ENCODE data around the gene NT5C3A. TPM values are rescaled to one million over a fixed set of nuclear protein-coding genes. Genes with fewer than 3 reads are reported as not detected.

The NT5C3A gene
- total and polyA plus RNA-seq, 2 of the 13 experiments (the other 11 are each of a cell fraction or from before 2014, with no cell fraction given) = 16.9 to 34.0 TPM

- WGBS (ENCODE audit: low lambda C conversion rate) = 98% methylated on average over 1 of the region's 1 CpG
- no peaks in the 10 kb centered on the region for H4K20me1 ChIP-seq (ENCODE audit: insufficient read depth, low read length)
- peaks cover 46% of the 10 kb centered on the region for H3K4me1 ChIP-seq (ENCODE audit: insufficient read depth, low read length)
- H3K9me3 ChIP-seq (ENCODE audit: low read length) = no peaks in the 10 kb centered on the region
- BruUV-seq (replicated peaks) = TSS peak; percentile 10
- ChIA-PET POLR2A (interaction anchor here (1.1 kb wide), 1 partner anchor 92 kb away, joined by 3 read pairs; no protein-coding TSS in a partner anchor), CTCF (ENCODE audit: low intra/inter-chr PET ratio, low total read pairs) (no interaction called here)
- in situ Hi-C loops (cut with HindIII; ENCODE audit: extremely low pct_ligation_motif_present, low pct_unique_long_range_greater_than_20kb) = no loop called here
- H3K79me2 ChIP-seq (ENCODE audit: insufficient read depth, low read length) = peaks cover 92% of the 10 kb centered on the region
- no peak overlapping the region for H3K27ac ChIP-seq (ENCODE audit: extremely low read length, insufficient read depth, low read length)
- FAIRE-seq (no peak), DNase-seq (ENCODE audit: low spot score) (no peak), ATAC-seq (no peak)
- H3K4me2 ChIP-seq (ENCODE audit: low read depth, low read length) = no peak overlapping the region
- H3K27me3 ChIP-seq (ENCODE audit: control insufficient read depth in 1 of 2, insufficient read depth in 2 of 2, low read length in 2 of 2) = no peaks in the 10 kb centered on the region; a peak in 1 of 5 replicates
- intact Hi-C loops (cut with micrococcal nuclease; ENCODE audit: unreplicated experiment) = loop anchor here (10.0 kb wide), 1 partner anchor 154 kb away; the partner anchor contains the start of gene KBTBD2
- H3K9ac ChIP-seq (ENCODE audit: insufficient read depth, low read depth, low read length) = no peak overlapping the region
- H3K36me3 ChIP-seq (replicated peaks in 1 of 2; ENCODE audit: control insufficient read depth in 1 of 2, insufficient read depth in 2 of 2, low read length in 2 of 2) = no peaks in the 10 kb centered on the region
- no peak overlapping the region for H3K4me3 ChIP-seq (replicated peaks in 1 of 3; ENCODE audit: insufficient read depth in 1 of 3, low read depth in 2 of 3, low read length in 3 of 3)
- TF ChIP-seq ATF7 (IDR thresholded peaks at IDR 0.05) (0 out of 2 replicates have a peak, but pooled peaks have one; percentile 18), ATF7 (CRISPR knock-in tag; IDR thresholded peaks at IDR 0.05) (no peak), RARA (CRISPR knock-in tag; IDR thresholded peaks at IDR 0.05) (no peak)
- no peak overlapping the region for H2AFZ ChIP-seq (ENCODE audit: low read length)
These were observed 13.9 kb downstream of the NT5C3A start for GRCh38 chr7:33048704-33049103.

- BruUV-seq (replicated peaks) = no TSS peak
- H3K9ac ChIP-seq (ENCODE audit: insufficient read depth, low read depth, low read length) = no peak overlapping the region
- no peaks in the 10 kb centered on the region; a peak in 1 of 5 replicates for H3K27me3 ChIP-seq (ENCODE audit: control insufficient read depth in 1 of 2, insufficient read depth in 2 of 2, low read length in 2 of 2)
- H2AFZ ChIP-seq (ENCODE audit: low read length) = no peak overlapping the region
- ATAC-seq (no peak), FAIRE-seq (no peak), DNase-seq (ENCODE audit: low spot score) (no peak)
- intact Hi-C loops (cut with micrococcal nuclease; ENCODE audit: unreplicated experiment) = loop anchor here (10.0 kb wide), 1 partner anchor 153 kb away; the partner anchor contains the start of gene KBTBD2
- no peak overlapping the region for H3K4me2 ChIP-seq (ENCODE audit: low read depth, low read length)
- ChIA-PET POLR2A (no interaction called here), CTCF (ENCODE audit: low intra/inter-chr PET ratio, low total read pairs) (no interaction called here)
- no peaks in the 10 kb centered on the region for H4K20me1 ChIP-seq (ENCODE audit: insufficient read depth, low read length)
- 94% methylated on average over 3 of the region's 3 CpGs for WGBS (ENCODE audit: low lambda C conversion rate)
- no peaks in the 10 kb centered on the region for H3K9me3 ChIP-seq (ENCODE audit: low read length)
- in situ Hi-C loops (cut with HindIII; ENCODE audit: extremely low pct_ligation_motif_present, low pct_unique_long_range_greater_than_20kb) = no loop called here
- H3K79me2 ChIP-seq (ENCODE audit: insufficient read depth, low read length) = peaks cover 92% of the 10 kb centered on the region
- H3K27ac ChIP-seq (ENCODE audit: extremely low read length, insufficient read depth, low read length) = no peak overlapping the region
- TF ChIP-seq ZFY (CRISPR knock-in tag; IDR thresholded peaks at IDR 0.05) (no peak), ZBTB20 (CRISPR knock-in tag; IDR thresholded peaks at IDR 0.05; ENCODE audit: borderline replicate concordance, low read depth) (no peak), SMARCC2 (IDR thresholded peaks at IDR 0.05) (no peak), BRCA1 (CRISPR knock-in tag; IDR thresholded peaks at IDR 0.05) (no peak), ZSCAN20 (CRISPR knock-in tag; IDR thresholded peaks at IDR 0.05; ENCODE audit: borderline replicate concordance) (no peak), TBX3 (IDR thresholded peaks at IDR 0.05; ENCODE audit: borderline replicate concordance) (no peak), PCBP1 (IDR thresholded peaks at IDR 0.05; ENCODE audit: borderline replicate concordance, low read depth, low read length) (no peak), ZFP36 (IDR thresholded peaks at IDR 0.05; ENCODE audit: borderline replicate concordance, low read depth, low read length, partially characterized antibody) (no peak)
- TF ChIP-seq, protein P1, sequence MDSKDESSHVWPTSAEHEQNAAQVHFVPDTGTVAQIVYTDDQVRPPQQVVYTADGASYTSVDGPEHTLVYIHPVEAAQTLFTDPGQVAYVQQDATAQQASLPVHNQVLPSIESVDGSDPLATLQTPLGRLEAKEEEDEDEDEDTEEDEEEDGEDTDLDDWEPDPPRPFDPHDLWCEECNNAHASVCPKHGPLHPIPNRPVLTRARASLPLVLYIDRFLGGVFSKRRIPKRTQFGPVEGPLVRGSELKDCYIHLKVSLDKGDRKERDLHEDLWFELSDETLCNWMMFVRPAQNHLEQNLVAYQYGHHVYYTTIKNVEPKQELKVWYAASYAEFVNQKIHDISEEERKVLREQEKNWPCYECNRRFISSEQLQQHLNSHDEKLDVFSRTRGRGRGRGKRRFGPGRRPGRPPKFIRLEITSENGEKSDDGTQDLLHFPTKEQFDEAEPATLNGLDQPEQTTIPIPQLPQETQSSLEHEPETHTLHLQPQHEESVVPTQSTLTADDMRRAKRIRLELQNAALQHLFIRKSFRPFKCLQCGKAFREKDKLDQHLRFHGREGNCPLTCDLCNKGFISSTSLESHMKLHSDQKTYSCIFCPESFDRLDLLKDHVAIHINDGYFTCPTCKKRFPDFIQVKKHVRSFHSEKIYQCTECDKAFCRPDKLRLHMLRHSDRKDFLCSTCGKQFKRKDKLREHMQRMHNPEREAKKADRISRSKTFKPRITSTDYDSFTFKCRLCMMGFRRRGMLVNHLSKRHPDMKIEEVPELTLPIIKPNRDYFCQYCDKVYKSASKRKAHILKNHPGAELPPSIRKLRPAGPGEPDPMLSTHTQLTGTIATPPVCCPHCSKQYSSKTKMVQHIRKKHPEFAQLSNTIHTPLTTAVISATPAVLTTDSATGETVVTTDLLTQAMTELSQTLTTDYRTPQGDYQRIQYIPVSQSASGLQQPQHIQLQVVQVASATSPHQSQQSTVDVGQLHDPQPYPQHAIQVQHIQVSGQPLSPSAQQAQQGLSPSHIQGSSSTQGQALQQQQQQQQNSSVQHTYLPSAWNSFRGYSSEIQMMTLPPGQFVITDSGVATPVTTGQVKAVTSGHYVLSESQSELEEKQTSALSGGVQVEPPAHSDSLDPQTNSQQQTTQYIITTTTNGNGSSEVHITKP (CRISPR knock-in tag; IDR thresholded peaks at IDR 0.05; ENCODE audit: low read depth) = no peak
- H3K4me1 ChIP-seq (ENCODE audit: insufficient read depth, low read length) = peaks cover 50% of the 10 kb centered on the region
- H3K36me3 ChIP-seq (replicated peaks in 1 of 2; ENCODE audit: control insufficient read depth in 1 of 2, insufficient read depth in 2 of 2, low read length in 2 of 2) = no peaks in the 10 kb centered on the region
- H3K4me3 ChIP-seq (replicated peaks in 1 of 3; ENCODE audit: insufficient read depth in 1 of 3, low read depth in 2 of 3, low read length in 3 of 3) = no peak overlapping the region
These were observed 14.3 kb downstream of the NT5C3A start for GRCh38 chr7:33048257-33048656.

All from HepG2 (cell line).